PC-3 (cell line): ENCODE measurements around the gene PEX14.

Experiments used
- EZH2phosphoT487 ChIP-seq: fragments of 300-600 bp; sonication (generic); IDR thresholded peaks from 2 replicates; pipeline ENCODE4 v1.6.1; 2018; ENCODE audit warnings: mild to moderate bottlenecking, antibody characterized with exemption, low read length, borderline replicate concordance
- TF ChIP-seq, protein P1 (sequence below): fragments of 300-600 bp; sonication (generic); conservative IDR thresholded peaks from 2 replicates; pipeline ENCODE4 v1.5.1; 2017; ENCODE audit warnings: antibody characterized with exemption, low read depth, mild to moderate bottlenecking, low read length

DNA sequence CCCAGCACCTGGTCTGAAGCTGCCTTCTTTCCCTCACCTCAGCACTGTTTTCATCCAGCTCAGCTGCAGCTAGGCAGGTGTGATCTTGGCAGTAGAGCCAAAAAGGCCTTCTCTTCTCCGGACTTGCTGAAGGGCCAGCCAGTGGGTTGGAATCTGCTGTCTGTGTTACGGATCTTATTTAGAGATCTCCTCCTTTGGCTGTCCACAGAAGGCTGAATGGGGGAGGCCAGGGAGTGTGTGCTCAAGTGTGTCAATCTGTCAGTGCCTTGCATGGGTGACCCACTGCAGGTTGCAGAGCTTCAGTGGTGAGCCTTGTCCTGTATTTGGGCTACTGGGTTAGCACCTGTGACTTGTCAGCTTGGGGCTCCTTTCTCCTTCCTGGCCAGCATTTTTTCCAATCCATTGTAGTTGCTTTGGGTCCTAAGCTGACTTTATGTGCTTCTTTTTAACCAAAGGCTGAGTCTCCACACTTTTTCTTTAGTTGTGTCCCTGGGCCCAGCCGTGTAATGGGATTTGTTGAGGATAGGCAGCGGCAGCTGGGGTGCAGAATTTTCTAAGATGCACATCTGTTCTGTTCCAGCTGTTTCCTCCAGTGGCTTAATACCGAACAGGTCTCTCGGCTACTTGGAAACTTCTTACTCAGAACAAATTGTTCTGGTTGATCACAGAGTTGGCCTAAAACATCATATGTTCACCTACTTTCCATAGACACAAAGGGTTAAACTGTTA lies 126.8 kb downstream of the PEX14 start:
- TF ChIP-seq, protein P1, sequence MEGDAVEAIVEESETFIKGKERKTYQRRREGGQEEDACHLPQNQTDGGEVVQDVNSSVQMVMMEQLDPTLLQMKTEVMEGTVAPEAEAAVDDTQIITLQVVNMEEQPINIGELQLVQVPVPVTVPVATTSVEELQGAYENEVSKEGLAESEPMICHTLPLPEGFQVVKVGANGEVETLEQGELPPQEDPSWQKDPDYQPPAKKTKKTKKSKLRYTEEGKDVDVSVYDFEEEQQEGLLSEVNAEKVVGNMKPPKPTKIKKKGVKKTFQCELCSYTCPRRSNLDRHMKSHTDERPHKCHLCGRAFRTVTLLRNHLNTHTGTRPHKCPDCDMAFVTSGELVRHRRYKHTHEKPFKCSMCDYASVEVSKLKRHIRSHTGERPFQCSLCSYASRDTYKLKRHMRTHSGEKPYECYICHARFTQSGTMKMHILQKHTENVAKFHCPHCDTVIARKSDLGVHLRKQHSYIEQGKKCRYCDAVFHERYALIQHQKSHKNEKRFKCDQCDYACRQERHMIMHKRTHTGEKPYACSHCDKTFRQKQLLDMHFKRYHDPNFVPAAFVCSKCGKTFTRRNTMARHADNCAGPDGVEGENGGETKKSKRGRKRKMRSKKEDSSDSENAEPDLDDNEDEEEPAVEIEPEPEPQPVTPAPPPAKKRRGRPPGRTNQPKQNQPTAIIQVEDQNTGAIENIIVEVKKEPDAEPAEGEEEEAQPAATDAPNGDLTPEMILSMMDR: no peak
- no peak for TF ChIP-seq EZH2phosphoT487
